Activated effector memory CD4-positive, alpha-beta T cell treated with Interleukin-2 at 50 U/mL for 16 hours (primary cell): ENCODE data around the gene GPR37L1.
"Not testable (repeated sequence)": the region's sequence is repeated elsewhere in the genome, so short reads cannot be mapped to it uniquely, and the experiment has no call there.

ENCODE experiments used
- DNase-seq: peaks from one replicate; pipeline ENCODE4 v3.0.0-alpha.2; 2020

GPR37L1 gene

DNA sequence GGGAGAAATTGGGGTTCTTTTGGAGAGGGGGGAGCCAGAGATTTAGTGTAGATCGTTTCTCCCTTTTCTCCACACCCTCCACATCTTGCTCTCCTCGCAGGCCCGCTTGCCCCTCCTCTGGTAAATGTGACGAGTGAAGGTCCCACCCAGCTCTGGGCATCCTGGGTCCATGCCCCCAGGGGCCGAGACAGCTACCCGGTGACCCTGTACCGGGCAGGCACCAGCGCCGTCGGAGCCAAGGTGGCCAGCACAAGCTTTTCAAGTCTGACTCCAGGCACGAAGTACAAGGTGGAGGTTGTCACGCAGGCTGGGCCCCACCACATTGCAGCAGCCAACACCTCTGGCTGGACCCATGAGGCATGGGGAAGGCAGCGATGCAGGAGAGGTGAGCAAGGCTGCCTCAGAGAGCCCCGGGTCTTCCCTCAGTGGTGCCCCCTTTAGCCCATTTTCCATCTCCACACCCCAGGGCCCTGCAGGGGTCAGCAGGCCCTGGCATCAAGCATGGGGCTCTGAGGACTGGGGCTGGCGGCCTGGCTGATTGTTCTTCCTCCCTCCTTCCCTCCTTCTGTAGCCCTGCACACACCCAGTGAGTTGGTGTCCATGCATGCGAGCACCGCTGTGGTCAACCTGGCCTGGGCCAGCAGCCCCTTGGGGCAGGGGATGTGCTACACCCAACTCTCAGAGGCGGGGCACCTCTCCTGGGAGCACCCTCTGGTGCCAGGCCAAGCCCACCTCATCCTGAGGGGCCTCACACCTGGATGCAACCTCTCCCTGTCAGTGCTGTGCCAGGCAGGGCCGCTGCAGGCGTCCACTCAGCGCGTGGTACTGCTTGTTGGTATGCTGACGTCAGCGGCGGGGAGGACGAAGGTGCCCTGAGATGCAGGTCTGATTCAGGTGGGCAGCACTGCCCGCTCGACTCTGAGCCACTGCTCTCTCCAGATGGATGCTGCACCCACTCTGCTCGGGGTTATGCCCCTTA lies 54.5 kb downstream of the GPR37L1 start:
- DNase-seq = no peak

DNA sequence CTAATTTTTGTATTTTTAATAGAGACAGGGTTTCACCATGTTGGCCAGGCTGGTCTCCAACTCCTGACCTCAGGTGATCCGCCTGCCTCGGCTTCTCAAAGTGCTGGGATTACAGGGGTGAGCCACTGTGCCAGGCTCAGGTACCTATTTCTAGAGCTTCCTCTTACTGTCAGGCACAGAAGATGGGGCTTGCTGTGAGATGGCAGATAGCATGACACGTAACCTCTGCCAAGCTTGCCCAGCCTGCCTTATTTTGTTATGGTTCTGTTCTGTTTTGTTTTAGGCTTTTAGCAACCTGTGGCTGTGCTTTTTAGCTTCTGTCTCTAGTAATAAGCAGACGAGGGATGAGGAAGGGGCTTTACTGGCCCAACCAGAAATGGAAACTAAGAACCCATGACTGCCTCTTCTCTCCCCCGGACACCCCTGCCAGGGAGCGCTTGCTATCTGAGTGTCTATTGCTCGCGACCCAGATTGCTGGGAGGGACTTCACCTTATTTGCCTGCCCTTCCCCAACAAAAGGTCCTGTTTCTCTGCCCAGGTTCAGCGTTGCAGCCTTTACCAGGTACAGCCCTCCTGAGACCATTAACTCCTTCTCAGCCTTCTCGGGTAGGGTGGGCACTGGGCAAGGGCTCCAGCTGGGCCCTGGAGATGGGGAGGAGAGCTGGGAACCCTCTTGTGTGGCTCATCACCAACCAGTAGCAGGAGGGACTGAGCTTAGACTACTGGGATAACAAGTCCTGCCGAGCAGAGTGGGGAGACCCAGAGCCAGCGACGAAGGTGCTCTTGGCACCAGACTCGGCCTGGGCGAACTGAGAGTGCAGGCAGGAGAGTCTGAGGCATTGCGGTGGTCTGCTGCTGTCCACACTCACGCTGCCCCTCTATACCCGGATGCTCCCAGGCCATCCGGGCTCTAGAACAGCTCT lies 57.4 kb downstream of the GPR37L1 start:
- no peak for DNase-seq

DNA sequence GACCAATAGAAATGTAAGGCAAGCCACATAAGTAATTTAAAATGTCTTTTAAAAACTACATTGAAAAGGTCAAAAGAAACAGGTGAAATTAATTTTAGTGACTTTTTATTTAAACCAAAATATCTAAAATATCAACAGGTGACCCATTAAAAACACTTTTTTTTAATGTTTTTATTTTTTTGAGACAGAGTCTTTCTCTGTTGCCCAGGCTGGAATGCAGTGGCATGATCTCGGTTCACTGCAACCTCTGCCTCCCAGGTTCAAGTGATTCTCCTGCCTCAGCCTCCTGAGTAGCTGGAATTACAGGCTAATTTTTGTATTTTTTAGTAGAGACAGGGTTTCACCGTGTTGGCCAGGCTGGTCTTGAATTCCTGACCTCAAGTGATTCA lies 58.0 kb downstream of the GPR37L1 start:
- not testable (repeated sequence) for DNase-seq

DNA sequence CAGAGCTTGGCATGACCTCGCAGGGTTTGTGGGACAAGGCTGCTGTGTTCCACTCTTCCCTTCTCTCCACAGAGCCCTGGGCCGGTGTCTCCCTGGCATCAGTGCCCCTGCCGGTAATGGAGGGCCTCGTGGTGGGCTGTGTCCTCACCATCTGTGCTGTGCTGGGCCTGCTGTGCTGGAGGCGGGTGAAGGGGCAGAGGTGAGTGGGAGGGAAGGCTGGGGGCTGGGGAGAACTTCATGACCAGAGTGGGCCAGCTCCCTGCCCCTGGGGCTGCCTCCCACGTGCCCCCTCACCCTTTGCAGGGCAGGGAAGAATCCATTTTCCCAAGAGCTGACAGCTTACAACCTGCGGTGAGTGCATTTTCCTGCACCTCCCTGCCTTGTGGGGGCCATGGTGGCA lies 58.9 kb downstream of the GPR37L1 start:
- DNase-seq = no peak

DNA sequence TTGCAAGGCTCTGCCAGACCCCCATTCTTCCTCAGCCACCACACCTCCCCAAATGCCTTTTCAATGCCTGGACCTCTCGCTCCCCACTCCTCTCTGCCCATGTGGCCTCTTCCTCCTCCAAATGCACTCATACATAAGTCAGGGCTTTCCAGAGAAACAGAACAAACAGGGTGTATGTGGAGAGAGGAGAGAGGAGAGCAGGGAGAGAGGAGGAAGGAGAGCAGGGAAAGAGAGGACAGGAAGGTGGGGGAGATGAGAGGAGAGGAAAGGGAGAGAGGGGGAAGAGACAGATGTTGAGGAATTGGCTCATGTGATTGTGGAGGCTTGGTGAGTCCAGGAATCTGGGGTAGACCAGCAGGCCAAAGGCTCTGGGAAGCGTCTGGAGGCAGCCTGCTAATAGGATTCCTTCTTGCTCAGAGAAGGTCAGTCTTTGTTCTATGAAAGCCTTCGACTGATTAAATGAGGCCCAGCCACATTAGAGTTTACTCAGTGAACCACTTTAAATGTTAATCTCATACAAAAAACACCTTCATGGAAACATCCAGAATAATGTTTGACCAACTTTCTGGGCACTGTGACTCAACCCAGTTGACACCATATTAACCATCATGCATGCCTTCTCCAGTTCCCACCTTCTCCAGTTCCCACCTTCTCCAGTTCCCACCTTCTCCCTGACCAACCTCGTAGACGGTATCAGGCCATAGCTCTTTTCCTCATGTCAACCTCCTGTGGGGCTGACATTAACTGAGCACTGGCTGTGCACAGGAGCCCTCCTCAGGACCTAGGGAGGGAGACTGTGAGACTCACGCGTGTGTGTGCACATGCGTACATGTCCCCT lies 59.5 kb downstream of the GPR37L1 start:
- no peak for DNase-seq
